Stimulated activated CD4-positive, alpha-beta T cell treated with anti-CD3 and anti-CD28 coated beads, TNF-alpha, amount 100 ng/mL, for 4 hours (primary cell): Measurements from ENCODE around the gene HDAC10.

Experiments
- DNase-seq, 3 experiments: peaks; one replicate each; pipeline ENCODE4 v3.0.0-alpha.2; 2020; ENCODE audit warnings: low read depth in 3 of 3

Gene HDAC10

DNA sequence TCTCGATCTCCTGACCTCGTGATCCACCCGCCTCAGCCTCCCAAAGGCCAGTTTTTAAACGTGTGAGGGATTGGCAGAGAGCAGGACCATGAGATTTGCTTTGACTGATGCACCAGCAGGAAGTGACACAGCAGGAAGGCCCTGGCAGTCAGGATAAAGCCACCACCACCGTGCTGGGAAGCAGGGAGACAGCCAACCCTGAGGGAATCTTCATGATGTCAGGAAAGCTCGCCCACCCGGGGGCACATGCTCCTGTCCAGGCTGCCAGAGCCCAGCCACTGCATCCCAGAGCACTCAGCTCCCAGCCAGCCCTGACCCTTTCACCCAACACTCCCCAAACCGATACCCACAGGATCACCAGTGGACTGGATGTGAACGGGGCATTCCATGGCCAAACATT is 12.3 kb downstream of the HDAC10 start:
- DNase-seq: no peak

GRCh38 chr22:50236731-50237409 is 14.2 kb downstream of the HDAC10 start:
- DNase-seq: no peak

GRCh38 chr22:50233223-50233622 is 17.8 kb downstream of the HDAC10 start:
- no peak for DNase-seq

DNA sequence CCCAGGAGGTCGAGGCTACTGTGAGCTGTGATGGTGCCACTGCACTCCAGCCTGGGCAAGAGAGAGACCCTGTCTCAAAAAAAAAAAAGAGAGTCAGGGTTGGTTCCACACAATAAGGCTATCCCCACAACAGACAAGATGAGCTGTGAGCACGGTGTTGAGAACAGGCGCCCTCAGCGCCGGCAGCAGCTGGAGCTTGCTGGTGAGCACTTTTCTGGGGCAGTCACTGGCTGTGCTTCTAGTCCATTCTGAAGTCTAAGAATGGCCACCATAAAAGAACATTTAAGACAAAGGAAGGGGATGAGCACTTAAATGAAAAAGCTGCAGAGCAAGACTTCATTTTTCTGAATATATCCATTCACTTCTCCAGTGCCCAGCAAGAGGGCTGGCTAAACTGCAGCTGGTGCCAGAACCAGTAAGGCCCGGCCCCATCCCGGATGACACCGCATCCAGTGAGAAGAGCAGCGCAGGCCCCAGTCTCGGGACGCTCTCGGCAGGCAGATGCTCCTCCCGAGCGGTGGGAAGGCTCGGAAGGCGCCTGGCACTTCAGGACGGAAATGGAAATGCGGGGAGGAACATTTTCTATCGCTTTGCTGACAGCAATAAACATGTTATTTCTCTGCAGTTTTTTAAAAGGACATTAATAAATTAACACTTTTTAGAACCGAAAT is 18.4 kb downstream of the HDAC10 start:
- DNase-seq: no peak

GRCh38 chr22:50229370-50229769 is 21.7 kb downstream of the HDAC10 start:
- no peak for DNase-seq

- DNase-seq: no peak
Observed at GRCh38 chr22:50228366-50228765, 22.7 kb downstream of the HDAC10 start.

GRCh38 chr22:50227579-50228215 is 23.4 kb downstream of the HDAC10 start:
- DNase-seq: no peak

- DNase-seq: no peak
Observed at GRCh38 chr22:50226875-50227165, 24.2 kb downstream of the HDAC10 start.

GRCh38 chr22:50226063-50226874 is 24.8 kb downstream of the HDAC10 start:
- DNase-seq: no peak

DNA sequence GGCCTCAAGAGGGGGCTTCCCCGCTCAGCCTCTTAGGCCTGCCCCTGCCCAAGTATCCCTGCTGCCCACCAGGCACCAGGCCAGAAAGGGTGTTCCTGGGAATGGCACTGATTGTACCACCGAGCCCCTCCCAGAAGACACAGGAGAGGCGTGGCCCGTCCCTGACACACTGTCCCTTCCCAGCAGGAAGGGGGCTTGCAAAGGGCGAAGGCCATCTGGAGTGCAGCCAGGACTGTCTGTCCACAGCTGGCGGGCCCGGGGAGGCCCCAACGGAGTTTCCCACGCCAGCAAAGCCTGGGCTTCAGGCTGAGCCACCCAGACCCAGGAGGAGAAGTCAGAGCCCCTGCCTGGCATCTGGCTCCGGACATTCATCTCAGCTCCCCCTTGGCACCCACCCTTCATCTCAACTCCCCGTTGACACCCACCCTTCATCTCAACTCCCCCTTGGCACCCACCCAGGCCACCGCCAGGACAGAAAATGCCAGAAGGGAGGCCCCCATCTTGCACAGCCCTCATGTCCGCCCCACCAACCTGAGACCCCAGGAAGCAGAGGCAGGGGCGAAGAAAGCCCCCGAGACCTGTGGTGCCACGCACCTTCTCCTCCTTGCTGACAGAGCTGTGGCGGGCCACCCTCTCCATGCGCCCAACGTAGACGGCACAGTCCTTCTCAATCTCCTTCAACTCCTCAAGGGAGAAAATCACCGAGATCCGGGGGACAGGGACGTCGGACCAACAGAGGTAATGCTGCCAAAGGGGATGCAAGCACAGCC is 25.7 kb downstream of the HDAC10 start:
- DNase-seq: no peak

- no peak for DNase-seq
Observed at GRCh38 chr22:50224071-50224470, 27.0 kb downstream of the HDAC10 start.

- no peak for DNase-seq
Observed at GRCh38 chr22:50222508-50222907, 28.6 kb downstream of the HDAC10 start.

GRCh38 chr22:50221410-50222300 is 29.4 kb downstream of the HDAC10 start:
- DNase-seq: no peak

DNA sequence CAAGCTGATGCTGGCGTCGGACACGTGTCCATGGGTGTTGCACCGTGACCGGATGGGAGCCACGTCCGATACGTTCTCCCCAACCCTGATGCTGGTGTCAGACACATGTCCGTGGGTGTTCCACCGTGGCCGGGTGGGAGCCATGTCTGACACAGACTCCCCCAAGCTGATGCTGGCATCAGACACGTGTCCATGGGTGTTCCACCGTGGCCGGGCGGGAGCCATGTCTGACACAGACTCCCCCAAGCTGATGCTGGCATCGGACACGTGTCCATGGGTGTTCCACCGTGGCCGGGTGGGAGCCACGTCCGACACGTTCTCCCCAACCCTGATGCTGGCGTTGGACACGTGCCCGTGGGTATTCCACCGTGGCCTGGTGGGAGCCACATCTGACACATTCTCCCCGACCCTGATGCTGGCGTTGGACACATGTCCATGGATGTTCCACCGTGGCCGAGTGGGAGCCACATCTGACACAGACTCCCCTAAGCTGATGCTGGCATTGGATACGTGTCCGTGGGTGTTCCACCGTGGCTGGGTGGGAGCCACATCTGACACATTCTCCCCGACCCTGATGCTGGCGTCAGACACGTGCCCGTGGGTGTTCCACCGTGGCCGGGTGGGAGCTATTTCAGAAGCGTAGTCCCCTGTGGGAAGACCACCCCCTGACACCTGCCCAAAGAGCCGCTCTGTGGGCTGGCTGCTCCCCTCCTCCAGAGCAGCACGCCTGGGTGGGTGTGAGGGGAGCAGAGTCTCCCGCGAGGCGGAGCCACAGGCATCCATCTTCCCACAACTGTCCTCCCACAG is 30.3 kb downstream of the HDAC10 start:
- no peak for DNase-seq

GRCh38 chr22:50219800-50220602 is 31.1 kb downstream of the HDAC10 start:
- no peak for DNase-seq

GRCh38 chr22:50218996-50219727 is 31.9 kb downstream of the HDAC10 start:
- DNase-seq: no peak

DNA sequence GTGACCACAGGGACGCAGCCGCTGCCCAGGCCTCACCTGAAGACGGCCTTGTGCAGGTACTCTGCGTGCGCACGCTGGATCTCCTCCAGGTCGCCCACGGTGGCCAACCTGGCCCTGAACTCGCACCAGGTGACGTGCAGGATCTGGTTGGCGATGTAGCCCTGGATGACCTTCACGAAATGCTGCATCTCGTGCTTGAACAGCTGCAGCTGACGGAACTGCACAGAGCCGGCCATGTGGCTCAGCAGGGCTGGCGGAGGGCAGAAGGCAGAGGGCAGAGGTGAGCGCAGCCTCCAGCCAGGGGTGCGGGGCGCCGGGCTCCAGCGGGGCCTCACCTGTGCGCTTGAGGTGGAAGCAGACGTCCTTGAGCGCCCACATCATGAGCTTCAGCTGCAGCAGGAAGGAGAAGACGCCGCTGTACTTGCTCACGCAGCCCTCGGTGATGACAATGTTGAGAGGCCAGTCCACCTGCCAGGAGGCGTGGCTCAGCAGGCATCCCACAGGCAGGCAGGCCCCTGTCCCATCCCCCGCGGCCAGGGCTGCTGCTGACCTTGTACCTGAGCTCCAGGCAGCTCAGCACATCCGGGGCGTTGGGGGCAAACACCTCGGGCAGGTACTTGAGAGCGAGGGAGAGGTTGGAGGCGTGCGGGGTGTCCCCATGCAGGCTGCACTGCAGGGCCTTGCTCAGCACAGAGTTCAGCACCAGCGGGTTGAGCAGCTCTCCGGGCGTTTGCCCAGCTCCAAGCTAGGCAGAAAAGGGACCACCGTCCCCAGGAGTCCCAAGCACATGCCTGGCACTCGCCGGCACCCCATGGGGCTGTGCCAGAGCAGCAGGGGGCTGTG is 32.7 kb downstream of the HDAC10 start:
- no peak for DNase-seq
